GM18505 (cell line): ENCODE results near the gene ARHGAP33.

Experiments
- ATAC-seq: cut with Tn5 transposase; IDR thresholded peaks from one replicate; pipeline ENCODE4 v1.9.1; 2021; ENCODE audit not compliant: unreplicated experiment
- POLR2A ChIP-seq: IDR thresholded peaks from 4 replicates; pipeline ENCODE4 v1.6.1; 2011; ENCODE audit warnings: borderline replicate concordance; ENCODE audit not compliant: insufficient read depth, insufficient read length; ENCODE audit errors: extremely low read depth

ARHGAP33 gene

DNA sequence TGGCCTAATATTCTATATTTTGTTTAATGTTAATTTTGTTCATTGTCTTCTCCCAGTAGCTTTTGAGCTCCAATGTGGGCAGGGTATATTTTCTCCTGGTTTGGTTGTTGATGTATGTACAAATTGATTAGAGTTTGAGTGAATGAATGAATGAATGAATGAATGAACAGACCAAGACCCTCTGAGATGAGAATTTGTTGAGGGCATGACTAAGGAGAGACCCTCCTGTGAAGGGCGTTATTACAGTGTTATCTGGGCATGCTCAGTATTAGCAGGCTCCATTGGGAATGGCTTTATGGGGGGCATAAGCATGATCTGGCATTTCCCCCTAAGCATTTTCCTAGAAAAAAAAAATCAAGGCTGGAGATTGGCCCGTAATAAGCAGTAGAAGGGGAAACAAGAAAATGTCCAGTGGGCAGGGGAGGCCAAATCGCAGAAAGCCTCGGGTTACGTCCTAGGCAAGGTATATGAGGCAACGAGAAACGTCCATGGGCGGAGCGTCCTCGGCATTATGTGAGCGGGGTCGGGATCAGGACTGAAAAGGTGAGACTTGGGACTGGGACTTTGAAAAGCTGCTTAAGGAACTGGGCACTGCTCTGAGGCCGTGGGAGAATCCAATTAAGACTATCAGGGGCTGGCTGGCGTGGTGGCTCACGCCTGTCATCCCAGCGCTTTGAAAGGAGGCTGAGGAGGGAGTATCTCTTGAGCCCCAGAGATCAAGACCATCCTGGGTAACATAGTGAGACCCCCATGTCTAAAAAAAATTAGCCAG lies 904 bp upstream of the ARHGAP33 start:
- ATAC-seq = no peak
- no peak for TF ChIP-seq POLR2A

- ATAC-seq = no peak
These were observed 392 bp upstream of the ARHGAP33 start for GRCh38 chr19:35775046-35775297.

GRCh38 chr19:35776102-35776788 lies 881 bp downstream of the ARHGAP33 start:
- TF ChIP-seq POLR2A = no peak
- ATAC-seq = no peak

More at GRCh38 chr19:35775046-35775297, 392 bp upstream of the ARHGAP33 start:
- no peak for TF ChIP-seq POLR2A

- no peak for TF ChIP-seq POLR2A
- no peak for ATAC-seq
These were observed 1.9 kb downstream of the ARHGAP33 start for GRCh38 chr19:35777086-35777841.

DNA sequence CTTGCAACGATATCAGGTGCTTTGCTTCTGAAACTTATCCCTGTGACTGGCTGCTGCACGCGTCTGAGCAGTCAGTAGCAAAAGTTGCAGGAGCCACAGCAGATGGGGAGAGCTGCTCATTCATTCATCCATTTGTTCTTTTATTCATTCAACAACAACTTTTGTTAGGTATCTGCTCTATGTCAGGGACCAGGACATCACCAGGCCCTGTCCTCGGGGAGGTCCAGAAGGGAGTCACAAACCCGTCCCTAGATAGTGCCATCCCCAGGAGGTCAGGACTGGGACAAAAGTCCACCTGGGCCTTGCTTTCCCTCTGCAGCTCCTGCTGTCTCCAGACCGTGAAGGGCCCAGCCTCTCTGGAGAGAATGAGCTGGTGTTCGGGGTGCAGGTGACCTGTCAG lies 2.6 kb downstream of the ARHGAP33 start:
- no peak for ATAC-seq

DNA sequence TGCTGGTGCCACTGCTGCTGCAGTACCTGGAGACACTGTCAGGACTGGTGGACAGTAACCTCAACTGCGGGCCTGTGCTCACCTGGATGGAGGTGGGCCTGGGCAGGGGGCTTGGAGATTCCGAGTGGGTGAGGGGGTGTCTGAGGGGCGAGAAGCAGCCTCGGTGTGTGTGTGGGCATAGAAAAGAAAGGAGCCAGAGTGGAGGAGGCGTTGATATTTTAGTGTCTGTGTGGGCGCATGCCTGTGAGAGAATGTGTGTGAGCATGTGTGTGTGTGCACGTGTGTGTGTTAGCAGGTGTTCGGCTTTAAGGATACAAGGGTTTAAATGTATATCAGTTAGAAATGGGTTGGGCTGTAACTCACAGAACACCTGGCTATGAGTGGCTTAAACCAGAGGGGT lies 3.7 kb downstream of the ARHGAP33 start:
- TF ChIP-seq POLR2A = no peak
- ATAC-seq = no peak

More for the DNA sequence above, 2.6 kb downstream of the ARHGAP33 start:
- TF ChIP-seq POLR2A = no peak

DNA sequence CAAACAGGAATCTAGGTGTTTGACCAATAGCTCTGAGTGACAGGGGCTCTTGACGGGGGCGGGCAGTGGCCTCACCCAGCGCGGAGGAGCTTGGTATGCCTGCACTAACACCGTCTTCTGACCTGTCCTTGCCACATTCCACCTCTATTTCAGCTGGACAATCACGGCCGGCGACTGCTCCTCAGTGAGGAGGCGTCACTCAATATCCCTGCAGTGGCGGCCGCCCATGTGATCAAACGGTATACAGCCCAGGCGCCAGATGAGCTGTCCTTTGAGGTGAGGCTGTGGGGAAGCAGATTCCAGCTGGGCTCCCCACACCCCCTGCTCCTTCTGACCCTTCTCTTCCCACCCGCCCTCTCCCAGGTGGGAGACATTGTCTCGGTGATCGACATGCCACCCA lies 4.7 kb downstream of the ARHGAP33 start:
- ATAC-seq = no peak
- TF ChIP-seq POLR2A = no peak

DNA sequence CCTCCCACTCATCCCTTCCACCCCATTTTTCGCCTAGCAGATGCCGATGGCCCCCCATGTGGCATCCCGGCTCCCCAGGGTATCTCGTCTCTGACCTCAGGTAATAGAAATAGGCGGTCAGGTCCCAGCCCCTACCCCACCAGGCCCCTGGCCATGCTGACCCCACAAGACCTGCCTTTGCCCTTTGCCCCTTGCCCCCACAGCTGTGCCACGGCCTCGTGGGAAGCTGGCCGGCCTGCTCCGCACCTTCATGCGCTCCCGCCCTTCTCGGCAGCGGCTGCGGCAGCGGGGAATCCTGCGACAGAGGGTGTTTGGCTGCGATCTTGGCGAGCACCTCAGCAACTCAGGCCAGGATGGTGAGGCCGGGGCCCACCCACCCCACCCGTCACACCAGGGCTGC lies 5.4 kb downstream of the ARHGAP33 start:
- no peak for TF ChIP-seq POLR2A
- ATAC-seq = no peak

DNA sequence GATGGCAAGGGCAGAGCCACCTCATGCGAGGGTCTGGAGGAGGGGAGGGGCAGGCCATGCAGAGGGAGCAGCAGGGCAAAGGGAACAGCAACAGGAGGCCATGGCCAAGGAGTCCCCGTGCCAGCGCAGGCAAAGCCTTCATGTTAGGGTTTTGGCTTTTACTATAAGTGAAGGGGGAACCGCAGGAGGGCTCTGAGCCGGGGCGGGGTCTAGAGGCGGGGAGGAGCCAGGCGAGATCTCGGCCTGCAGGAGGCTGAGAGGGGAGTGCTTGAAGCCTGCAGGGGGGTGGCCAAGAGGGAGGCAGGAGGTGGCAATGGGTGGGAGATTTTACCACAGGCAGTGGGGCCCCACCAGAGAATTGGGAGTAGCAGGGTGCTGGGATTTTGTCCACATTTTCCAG lies 6.3 kb downstream of the ARHGAP33 start:
- no peak for ATAC-seq
- TF ChIP-seq POLR2A = no peak

- ATAC-seq = no peak
- TF ChIP-seq POLR2A = no peak
These were observed 7.2 kb downstream of the ARHGAP33 start for GRCh38 chr19:35782589-35782988.

GRCh38 chr19:35783469-35784434 lies 8.4 kb downstream of the ARHGAP33 start:
- TF ChIP-seq POLR2A = no peak
- no peak for ATAC-seq

DNA sequence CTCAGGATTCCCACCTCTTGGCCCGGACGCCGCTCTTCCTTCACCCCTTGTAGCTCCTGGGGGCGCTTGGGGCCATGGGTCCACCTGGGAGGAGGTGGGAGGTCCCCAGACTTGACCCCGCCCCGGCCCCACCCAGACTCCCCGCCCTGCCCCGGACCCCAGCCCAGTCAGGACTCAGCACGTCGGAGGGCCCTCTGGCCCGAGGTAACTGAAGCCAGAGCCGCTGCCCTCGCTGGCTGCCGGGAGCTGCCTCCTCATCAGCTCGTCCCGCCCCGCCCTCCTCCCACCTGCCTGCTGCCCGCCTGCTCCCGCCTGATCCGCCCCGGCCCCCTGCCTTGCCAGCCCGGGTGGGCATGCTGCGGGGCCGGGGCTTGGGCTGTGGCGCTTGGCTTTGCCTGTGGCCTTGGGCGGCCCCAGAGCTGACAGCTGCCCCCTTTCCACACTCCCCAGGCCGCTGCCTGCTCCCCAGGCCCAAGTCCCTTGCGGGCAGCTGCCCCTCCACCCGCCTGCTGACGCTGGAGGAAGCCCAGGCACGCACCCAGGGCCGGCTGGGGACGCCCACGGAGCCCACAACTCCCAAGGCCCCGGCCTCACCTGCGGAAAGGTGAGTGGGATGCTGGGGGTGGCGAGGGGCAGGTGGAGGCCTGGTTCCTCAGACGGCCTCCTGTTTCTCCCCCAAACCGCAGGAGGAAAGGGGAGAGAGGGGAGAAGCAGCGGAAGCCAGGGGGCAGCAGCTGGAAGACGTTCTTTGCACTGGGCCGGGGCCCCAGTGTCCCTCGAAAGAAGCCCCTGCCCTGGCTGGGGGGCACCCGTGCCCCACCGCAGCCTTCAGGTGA lies 9.4 kb downstream of the ARHGAP33 start:
- TF ChIP-seq POLR2A = no peak
- ATAC-seq = no peak

DNA sequence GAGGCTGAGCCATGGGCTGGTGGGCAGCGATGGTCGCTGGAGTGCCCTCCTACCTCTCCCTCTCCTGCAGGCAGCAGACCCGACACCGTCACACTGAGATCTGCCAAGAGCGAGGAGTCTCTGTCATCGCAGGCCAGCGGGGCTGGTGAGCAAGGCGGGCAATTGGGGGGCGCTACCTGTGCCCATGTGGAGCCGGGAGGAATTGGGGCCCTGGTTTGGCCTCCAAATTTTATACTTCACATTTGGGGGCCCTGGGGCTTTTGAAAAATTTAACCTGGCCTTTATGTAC lies 9.9 kb downstream of the ARHGAP33 start:
- no peak for TF ChIP-seq POLR2A
- no peak for ATAC-seq
